H9 (cell line): ENCODE results near the gene MAP3K5. TPM values are rescaled to one million over a fixed set of nuclear protein-coding genes. Genes with fewer than 3 reads are reported as not detected.

ENCODE experiments used
- DNase-seq: peaks from one replicate; pipeline ENCODE4 v3.0.0-alpha.2; 2017
- H2AFZ ChIP-seq: one replicate; pipeline ENCODE4 v1.6.1; 2013; ENCODE audit warnings: mild to moderate bottlenecking, low read length, control low read depth, moderate library complexity
- H2AK5ac ChIP-seq: 2 replicates; pipeline ENCODE4 v1.6.1; 2013; ENCODE audit warnings: low read length, control low read depth, mixed read lengths; ENCODE audit not compliant: insufficient read length
- H2BK120ac ChIP-seq: one replicate; pipeline ENCODE4 v1.6.1; 2013; ENCODE audit warnings: low read depth, mild to moderate bottlenecking, low read length, control low read depth, inconsistent platforms; ENCODE audit not compliant: poor library complexity, severe bottlenecking
- H2BK12ac ChIP-seq: 2 replicates; pipeline ENCODE4 v1.6.1; 2013; ENCODE audit warnings: low read length, control low read depth, mixed read lengths, low read depth; ENCODE audit not compliant: insufficient read length
- H2BK15ac ChIP-seq: 2 replicates; pipeline ENCODE4 v1.6.1; 2013; ENCODE audit warnings: low read depth, low read length, control low read depth
- H2BK20ac ChIP-seq: one replicate; pipeline ENCODE4 v1.6.1; 2013; ENCODE audit warnings: low read depth, mild to moderate bottlenecking, low read length, control low read depth, inconsistent platforms; ENCODE audit not compliant: poor library complexity, severe bottlenecking
- H2BK5ac ChIP-seq: 2 replicates; pipeline ENCODE4 v1.6.1; 2013; ENCODE audit warnings: low read length, control low read depth, mixed read lengths; ENCODE audit not compliant: insufficient read length
- H3K14ac ChIP-seq: 2 replicates; pipeline ENCODE4 v1.6.1; 2013; ENCODE audit warnings: low read length, control low read depth; ENCODE audit not compliant: insufficient read depth
- H3K18ac ChIP-seq: 2 replicates; pipeline ENCODE4 v1.6.1; 2013; ENCODE audit warnings: low read depth, mild to moderate bottlenecking, mixed read lengths, low read length, control low read depth; ENCODE audit not compliant: insufficient read length
- H3K23ac ChIP-seq: 2 replicates; pipeline ENCODE4 v1.6.1; 2013; ENCODE audit warnings: low read length, control low read depth, mixed read lengths, low read depth; ENCODE audit not compliant: insufficient read length
- H3K23me2 ChIP-seq: 2 replicates; pipeline ENCODE4 v1.6.1; 2013; ENCODE audit warnings: low read depth, mild to moderate bottlenecking, mixed read lengths, low read length, control low read depth; ENCODE audit not compliant: insufficient read length, poor library complexity, severe bottlenecking
- H3K27ac ChIP-seq: 2 replicates; pipeline ENCODE4 v1.5.1; 2013; ENCODE audit warnings: low read length, control low read depth, mixed read lengths, low read depth; ENCODE audit not compliant: insufficient read length
- H3K27me3 ChIP-seq: 2 replicates; pipeline ENCODE4 v1.6.1; 2013; ENCODE audit warnings: low read length, control low read depth, inconsistent platforms; ENCODE audit not compliant: insufficient read depth
- H3K4ac ChIP-seq: 2 replicates; pipeline ENCODE4 v1.6.1; 2013; ENCODE audit warnings: low read depth, mild to moderate bottlenecking, control low read depth, inconsistent platforms, low read length, moderate library complexity
- H3K4me1 ChIP-seq: 2 replicates; pipeline ENCODE4 v1.6.1; 2013; ENCODE audit warnings: low read length, control low read depth, inconsistent platforms; ENCODE audit not compliant: insufficient read depth
- H3K4me2 ChIP-seq: 2 replicates; pipeline ENCODE4 v1.6.1; 2013; ENCODE audit warnings: low read length, control low read depth, mixed read lengths; ENCODE audit not compliant: insufficient read length, insufficient read depth
- H3K56ac ChIP-seq: 2 replicates; pipeline ENCODE4 v1.6.1; 2013; ENCODE audit warnings: low read depth, mild to moderate bottlenecking, mixed read lengths, low read length, control low read depth; ENCODE audit not compliant: insufficient read length
- H3K79me1 ChIP-seq: 2 replicates; pipeline ENCODE4 v1.6.1; 2013; ENCODE audit warnings: low read depth, mild to moderate bottlenecking, moderate library complexity, low read length, control low read depth, inconsistent platforms; ENCODE audit not compliant: insufficient read depth, poor library complexity, severe bottlenecking
- H3K79me2 ChIP-seq: 2 replicates; pipeline ENCODE4 v1.6.1; 2013; ENCODE audit warnings: low read length, control low read depth, inconsistent platforms; ENCODE audit not compliant: insufficient read depth
- H3K9ac ChIP-seq: 2 replicates; pipeline ENCODE4 v1.6.1; 2013; ENCODE audit warnings: low read length, control low read depth, mixed read lengths; ENCODE audit not compliant: insufficient read length; ENCODE audit errors: extremely low read depth
- H3K9me3 ChIP-seq: one replicate; pipeline ENCODE4 v1.6.1; 2013; ENCODE audit warnings: low read depth, low read length, inconsistent platforms; ENCODE audit not compliant: control insufficient read depth
- H3T11ph ChIP-seq: one replicate; pipeline ENCODE4 v1.6.1; 2013; ENCODE audit warnings: mild to moderate bottlenecking, low read length, control low read depth, inconsistent platforms
- H4K20me1 ChIP-seq: one replicate; pipeline ENCODE4 v1.6.1; 2013; ENCODE audit not compliant: control insufficient read depth, insufficient read length, insufficient read depth
- H4K5ac ChIP-seq: 2 replicates; pipeline ENCODE4 v1.6.1; 2013; ENCODE audit warnings: low read depth, mild to moderate bottlenecking, mixed read lengths, low read length, control low read depth; ENCODE audit not compliant: insufficient read length
- H4K8ac ChIP-seq: replicated peaks from 2 replicates; pipeline ENCODE4 v1.6.1; 2013; ENCODE audit warnings: low read length, control low read depth, mixed read lengths, low read depth; ENCODE audit not compliant: insufficient read length
- H4K91ac ChIP-seq: 2 replicates; pipeline ENCODE4 v1.6.1; 2013; ENCODE audit warnings: low read depth, mild to moderate bottlenecking, moderate library complexity, mixed read lengths, low read length, control low read depth; ENCODE audit not compliant: insufficient read length
- H3K27ac Mint-ChIP-seq, 3 experiments: 2 replicates in 2 of 3; 3 replicates in 1 of 3; pipeline ENCODE4 v1.8.0; 2020 to 2021; ENCODE audit warnings: mixed read lengths in 3 of 3, mild to moderate bottlenecking in 1 of 3, moderate library complexity in 1 of 3
- H3K27me3 Mint-ChIP-seq: 2 replicates; pipeline ENCODE4 v1.8.0; 2021; ENCODE audit warnings: low read depth, mild to moderate bottlenecking, moderate library complexity, mixed read lengths
- H3K36me3 Mint-ChIP-seq, 3 experiments: 2 replicates in 2 of 3; 3 replicates in 1 of 3; pipeline ENCODE4 v1.8.0; 2020 to 2021; ENCODE audit warnings: low read depth in 3 of 3, mixed read lengths in 3 of 3; ENCODE audit not compliant: insufficient read depth in 1 of 3
- H3K4me1 Mint-ChIP-seq, 2 experiments: 2 replicates each; pipeline ENCODE4 v1.8.0; 2020; ENCODE audit warnings: mixed read lengths in 2 of 2
- H3K4me3 Mint-ChIP-seq, 2 experiments: 2 replicates in 1 of 2; 3 replicates in 1 of 2; pipeline ENCODE4 v1.8.0; 2020 to 2021; ENCODE audit warnings: mild to moderate bottlenecking in 2 of 2, mixed read lengths in 2 of 2, moderate library complexity in 1 of 2
- H3K9me3 Mint-ChIP-seq, 2 experiments: 2 replicates in 1 of 2; 3 replicates in 1 of 2; pipeline ENCODE4 v1.8.0; 2020; ENCODE audit warnings: mild to moderate bottlenecking in 2 of 2, mixed read lengths in 2 of 2, moderate library complexity in 1 of 2
- CTCF ChIP-seq: fragments of 200-600 bp; sonication (generic); conservative IDR thresholded peaks from 3 replicates; pipeline ENCODE4 v1.8.0; 2021; ENCODE audit warnings: antibody characterized with exemption, mild to moderate bottlenecking
- WGBS: extraction: QIAGEN DNeasy Blood & Tissue Kit; methylation state at CpG from one replicate; pipeline ENCODE4 v1.1.7; 2013; ENCODE audit warnings: missing lambda C conversion rate, low lambda C conversion rate, mixed read lengths; ENCODE audit not compliant: insufficient read length; ENCODE audit errors: extremely low coverage; 5-methylcytosine and 5-hydroxymethylcytosine counted together
- total RNA-seq: library from RNA; stranded (reverse); gene quantifications from 2 replicates; pipeline ENCODE4 v1.2.1, GENCODE V29; 2021

The MAP3K5 gene
- total RNA-seq, 1 experiment from 2014 or later = 1.6 TPM

GRCh38 chr6:136535017-136535765 lies 257.1 kb downstream of the MAP3K5 start:
- Histone ChIP-seq H3K14ac (no peak overlapping the region), H3K9ac (no peak overlapping the region), H2BK12ac (no peak overlapping the region), H2AK5ac (no peak overlapping the region), H3K79me2 (peaks cover 7% of the 10 kb centered on the region; the same call in 1 of the 2 replicates), H2AFZ (no peak overlapping the region), H3T11ph (no peak overlapping the region), H3K9me3 (no peaks in the 10 kb centered on the region), H3K27me3 (no peaks in the 10 kb centered on the region), H3K4me1 (peaks cover 5% of the 10 kb centered on the region; the same call in 1 of the 2 replicates), H2BK15ac (no peak overlapping the region), H2BK5ac (no peak overlapping the region), H4K91ac (no peak overlapping the region), H3K23me2 (no peaks in the 10 kb centered on the region), H4K5ac (no peak overlapping the region), H3K18ac (no peak overlapping the region), H2BK120ac (no peak overlapping the region), H3K23ac (no peak overlapping the region), H3K4ac (no peak overlapping the region), H3K27ac (no peak overlapping the region), H4K8ac (no peak overlapping the region), H4K20me1 (no peaks in the 10 kb centered on the region), H3K56ac (no peak overlapping the region), H3K79me1 (peaks cover 4% of the 10 kb centered on the region), H3K4me2 (no peak overlapping the region), H2BK20ac (no peak overlapping the region)
- Mint-ChIP-seq H3K9me3 (0 out of 5 replicates have a peak, but pooled peaks cover 0 to 3% of the 10 kb centered on the region in 2 experiments), H3K36me3 (peaks cover 1 to 10% (median 7%) of the 10 kb centered on the region in 3 experiments; a peak in 5 of 7 replicates), H3K27ac (peak overlapping the region; percentile 42 to 71 (median 69); a peak in 4 of 7 replicates), H3K4me1 (peaks cover 50 to 64% of the 10 kb centered on the region in 2 experiments), H3K4me3 (no peak overlapping the region), H3K27me3 (no peaks in the 10 kb centered on the region)
- DNase-seq = no peak
- TF ChIP-seq CTCF = no peak
- WGBS = no CpG with 5 or more reads among the region's 5 CpGs
